GM19043 (cell line): ENCODE measurements around the gene HSPA1L.
"Not testable (repeated sequence)": the region's sequence is repeated elsewhere in the genome, so short reads cannot be mapped to it uniquely, and the experiment has no call there.

ENCODE experiments used
- ATAC-seq: cut with Tn5 transposase; IDR thresholded peaks from one replicate; pipeline ENCODE4 v1.9.1; 2021; ENCODE audit warnings: low read depth; ENCODE audit not compliant: unreplicated experiment

HSPA1L gene

GRCh38 chr6:31815025-31815838, at the start of gene HSPA1L, which contains the start of gene HSPA1A:
Gene HSPA1L, minus strand, starts transcription at chr6:31815283. Its CDS starts 3,311 bp downstream, at chr6:31811972.
Gene HSPA1A, plus strand, starts transcription at chr6:31815543. Its CDS starts 214 bp downstream, at chr6:31815757.
- no peak for ATAC-seq

- no peak for ATAC-seq
Observed at GRCh38 chr6:31864818-31865204, 49.7 kb upstream of the HSPA1L start.

- not testable (repeated sequence) for ATAC-seq
Observed at GRCh38 chr6:31864123-31864562, 49.1 kb upstream of the HSPA1L start.

GRCh38 chr6:31862344-31863235, 47.5 kb upstream of the HSPA1L start, which contains the start of gene NEU1:
Gene NEU1, minus strand, starts transcription at chr6:31862821. Its CDS starts 45 bp downstream, at chr6:31862776.
- peak; percentile 87 for ATAC-seq

GRCh38 chr6:31861919-31862343, 46.8 kb upstream of the HSPA1L start:
- ATAC-seq, result no peak

- no peak for ATAC-seq
Observed at GRCh38 chr6:31861150-31861549, 46.1 kb upstream of the HSPA1L start.

GRCh38 chr6:31860349-31860748, 45.3 kb upstream of the HSPA1L start:
- no peak for ATAC-seq

DNA sequence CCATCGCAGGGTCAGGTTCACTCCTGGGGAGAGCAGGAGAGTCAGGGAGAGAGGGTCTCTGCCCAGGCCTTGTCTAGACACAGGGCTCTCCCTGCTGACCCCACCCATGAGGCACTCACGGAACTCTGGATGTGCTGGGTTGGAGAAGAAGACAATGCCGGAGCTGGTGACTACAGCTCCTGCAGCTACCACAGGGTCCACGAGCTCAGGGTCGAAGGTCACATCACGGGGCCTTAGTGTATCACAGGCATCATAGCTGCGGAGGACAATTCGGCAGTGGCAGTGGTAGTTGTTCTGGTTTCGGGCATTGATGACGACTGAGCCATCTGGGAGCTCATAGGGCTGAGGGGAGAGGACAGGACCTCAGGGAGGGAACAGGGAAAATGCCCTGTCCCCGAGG, 44.8 kb upstream of the HSPA1L start:
- ATAC-seq, result no peak

DNA sequence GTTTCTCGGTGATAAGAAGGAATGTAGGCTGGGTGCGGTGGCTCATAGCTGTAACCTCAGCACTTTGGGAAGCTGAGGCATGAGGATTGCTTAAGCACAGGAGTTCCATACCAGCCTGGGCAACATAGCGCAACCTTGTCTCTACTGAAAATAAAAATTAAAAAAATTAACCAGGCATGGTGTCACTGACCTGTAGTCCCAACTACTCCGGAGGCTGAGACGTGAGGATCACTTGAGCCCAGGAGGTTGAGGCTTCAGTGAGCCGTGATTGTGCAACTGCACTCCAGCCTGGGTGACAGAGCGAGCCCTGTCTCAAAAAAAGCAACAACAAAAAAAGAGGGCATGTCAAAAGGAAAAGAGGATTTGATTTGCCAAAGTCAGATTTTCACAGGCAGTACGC, 43.6 kb upstream of the HSPA1L start:
- ATAC-seq, result no peak

GRCh38 chr6:31857774-31858173, 42.7 kb upstream of the HSPA1L start:
- not testable (repeated sequence) for ATAC-seq

DNA sequence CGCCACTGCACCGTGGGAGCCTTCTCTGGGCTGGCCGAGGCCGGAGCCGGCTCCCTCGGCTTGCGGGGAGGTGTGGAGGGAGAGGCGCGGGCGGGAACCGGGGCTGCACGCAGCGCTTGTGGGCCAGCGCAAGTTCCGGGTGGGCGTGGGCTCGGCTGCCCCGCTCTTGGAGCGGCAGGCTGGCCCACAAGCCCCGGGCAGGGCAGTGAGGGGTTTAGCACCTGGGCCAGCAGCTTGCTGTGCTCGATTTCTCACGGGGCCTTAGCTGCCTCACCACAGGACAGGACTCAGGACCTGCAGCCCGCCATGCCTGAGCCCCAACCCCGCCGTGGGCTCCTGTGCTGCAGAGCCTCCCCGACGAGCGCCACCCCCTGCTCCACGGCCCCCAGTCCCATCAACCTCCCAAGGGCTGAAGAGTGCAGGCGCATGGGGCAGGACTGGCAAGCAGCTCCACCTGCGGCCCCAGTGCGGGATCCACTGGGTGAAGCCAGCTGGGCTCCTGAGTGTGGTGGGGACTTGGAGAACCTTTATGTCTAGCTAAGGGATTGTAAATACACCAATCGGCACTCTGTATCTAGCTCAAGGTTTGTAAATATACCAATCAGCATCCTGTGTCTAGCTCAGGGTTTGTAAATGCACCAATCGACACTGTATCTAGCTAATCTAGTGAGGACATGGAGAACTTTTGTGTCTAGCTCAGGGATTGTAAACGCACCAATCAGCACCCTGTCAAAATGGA, 37.1 kb upstream of the HSPA1L start:
- not testable (repeated sequence) for ATAC-seq

DNA sequence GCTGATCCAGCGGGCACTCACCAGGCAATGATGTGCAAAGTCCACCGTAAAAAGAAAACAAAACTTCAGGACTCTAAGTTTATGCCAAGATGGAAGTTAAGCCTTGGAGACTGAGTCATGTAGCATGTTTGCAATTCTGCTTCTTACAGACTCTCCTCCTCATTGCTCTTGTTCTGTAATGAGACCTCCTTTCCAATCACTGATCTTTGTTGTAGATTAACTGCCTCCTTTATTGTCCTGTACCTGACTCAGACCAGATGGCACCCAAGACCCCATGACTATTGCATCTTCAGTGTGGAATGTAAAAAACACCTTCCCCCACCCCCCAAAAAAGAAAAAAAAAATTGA, 36.4 kb upstream of the HSPA1L start:
- ATAC-seq, result no peak

GRCh38 chr6:31850765-31851484, 35.8 kb upstream of the HSPA1L start:
- ATAC-seq, result no peak

DNA sequence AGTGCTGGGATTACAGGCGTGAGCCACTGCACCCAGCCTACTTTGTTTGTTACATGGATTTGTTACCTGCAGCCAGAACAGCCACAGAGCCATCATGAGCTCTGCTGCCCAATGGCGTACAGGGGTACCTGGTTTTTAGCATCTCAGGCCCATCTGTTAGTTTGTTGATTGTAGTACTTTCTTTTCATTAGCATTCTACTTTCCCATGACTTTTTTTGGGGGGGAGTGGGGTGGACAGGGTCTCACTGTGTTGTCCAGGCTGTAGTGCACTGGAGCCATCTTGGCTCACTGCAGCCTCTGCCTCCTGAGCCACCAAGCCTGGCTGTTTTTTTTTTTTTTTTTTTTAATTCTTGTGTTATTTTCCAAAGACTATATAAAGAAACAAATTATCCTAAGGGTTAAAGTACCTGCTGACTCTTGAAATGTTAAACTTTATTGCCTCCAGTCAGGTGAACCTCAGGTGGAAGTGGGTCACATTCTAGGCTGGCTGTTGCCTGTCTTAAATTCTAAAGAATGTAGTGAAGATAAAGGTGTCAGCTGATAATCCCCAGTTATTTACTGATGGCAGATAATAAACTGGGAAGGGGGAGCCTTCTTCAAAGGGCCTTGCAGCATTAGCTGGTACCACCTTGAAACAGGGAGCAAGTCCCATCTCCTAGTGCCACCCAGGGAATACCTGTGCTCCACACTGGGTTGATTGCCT, 32.3 kb upstream of the HSPA1L start:
- no peak for ATAC-seq

DNA sequence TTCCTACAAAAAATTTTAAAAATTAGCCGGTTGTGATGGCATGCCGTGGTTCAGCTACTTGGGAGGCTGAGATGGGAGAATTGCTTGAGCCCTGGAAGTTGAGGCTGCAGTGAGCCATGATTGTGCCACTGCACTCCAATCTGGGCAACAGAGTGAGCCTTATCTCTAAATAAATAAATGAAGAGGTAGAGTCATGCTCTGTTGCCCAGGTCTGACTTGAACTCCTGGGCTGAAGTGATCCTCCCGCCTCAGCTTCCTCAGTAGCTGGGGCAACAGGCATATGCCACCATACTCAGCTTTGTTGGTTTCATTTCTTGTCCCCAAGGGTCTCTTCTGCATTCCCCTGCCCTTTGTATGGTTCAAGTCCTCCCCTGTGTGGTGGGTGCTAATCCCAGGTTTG, 29.4 kb upstream of the HSPA1L start:
- ATAC-seq, result no peak

DNA sequence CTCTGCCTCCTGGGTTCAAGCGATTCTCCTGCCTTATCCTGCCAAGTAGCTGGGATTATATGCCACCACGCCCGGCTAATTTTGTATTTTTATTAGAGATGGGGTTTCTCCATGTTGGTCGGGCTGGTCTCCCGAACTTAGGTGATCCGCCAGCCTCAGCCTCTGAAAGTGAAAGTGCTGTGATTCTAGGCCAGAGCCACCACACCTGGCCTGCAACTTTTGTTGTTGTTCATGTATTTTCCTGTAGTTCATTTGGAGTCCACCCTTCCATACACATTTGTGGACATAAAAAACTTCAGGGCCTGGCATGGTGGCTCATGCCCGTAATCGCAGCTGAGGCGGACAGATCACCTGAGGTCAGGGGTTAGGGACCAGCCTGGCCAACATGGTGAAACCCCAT, 27.0 kb upstream of the HSPA1L start:
- no peak for ATAC-seq

DNA sequence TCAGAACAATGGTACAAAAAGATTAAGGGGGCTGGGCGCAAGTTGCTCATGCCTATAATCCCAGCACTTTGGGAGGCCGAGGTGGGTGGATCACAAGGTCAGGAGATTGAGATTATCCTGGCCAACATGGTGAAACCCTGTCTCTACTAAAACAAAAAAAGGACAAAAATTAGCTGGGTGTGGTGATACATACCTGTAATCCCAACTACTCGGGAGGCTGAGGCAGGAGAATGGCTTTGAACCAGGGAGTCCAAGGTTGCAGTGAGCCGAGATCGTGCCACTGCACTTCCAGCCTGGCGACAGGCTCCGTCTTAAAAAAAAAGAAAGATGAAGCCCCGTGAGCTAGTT, 24.7 kb upstream of the HSPA1L start:
- ATAC-seq, result not testable (repeated sequence)

DNA sequence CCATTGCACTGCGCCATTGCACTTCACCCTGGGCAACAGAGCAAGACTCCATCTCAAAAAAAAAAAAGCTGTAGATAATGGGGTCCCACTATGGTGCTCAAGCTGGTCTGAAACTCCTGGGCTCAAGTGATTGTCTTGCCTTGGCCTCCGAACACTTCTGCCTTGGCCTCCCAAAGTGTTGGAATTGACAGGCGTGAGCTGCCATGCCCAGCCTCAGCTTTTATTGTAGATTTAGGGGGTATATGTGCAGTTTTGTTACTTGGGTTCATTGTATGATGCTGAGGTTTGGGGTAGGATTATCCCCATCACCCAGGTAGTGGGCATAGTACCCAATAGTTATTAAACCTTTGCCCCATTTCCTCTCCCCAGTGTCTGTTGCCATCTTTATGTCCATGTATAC, 23.9 kb upstream of the HSPA1L start:
- no peak for ATAC-seq

DNA sequence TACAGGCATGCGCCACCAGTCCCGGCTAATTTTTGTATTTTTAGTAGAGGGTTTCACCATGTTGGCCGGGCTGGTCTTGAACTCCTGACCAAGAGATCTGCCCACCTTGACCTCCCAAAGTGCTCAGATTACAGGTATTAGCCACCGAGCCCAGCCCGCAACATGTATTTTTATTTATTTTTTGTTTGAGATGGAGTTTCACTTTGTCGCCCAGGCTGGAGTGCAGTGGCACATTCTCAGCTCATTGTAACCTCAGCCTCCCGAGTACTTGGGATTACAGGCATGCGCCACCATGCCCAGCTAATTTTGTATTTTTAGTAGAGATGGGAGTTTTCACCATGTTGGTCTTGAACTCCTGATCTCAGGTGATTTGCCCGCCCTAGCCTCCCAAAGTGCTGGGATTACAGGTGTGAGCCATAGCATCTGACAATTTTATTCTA, 23.1 kb upstream of the HSPA1L start:
- ATAC-seq, result not testable (repeated sequence)
